ENCODE measurements around the gene RERE.

DNA sequence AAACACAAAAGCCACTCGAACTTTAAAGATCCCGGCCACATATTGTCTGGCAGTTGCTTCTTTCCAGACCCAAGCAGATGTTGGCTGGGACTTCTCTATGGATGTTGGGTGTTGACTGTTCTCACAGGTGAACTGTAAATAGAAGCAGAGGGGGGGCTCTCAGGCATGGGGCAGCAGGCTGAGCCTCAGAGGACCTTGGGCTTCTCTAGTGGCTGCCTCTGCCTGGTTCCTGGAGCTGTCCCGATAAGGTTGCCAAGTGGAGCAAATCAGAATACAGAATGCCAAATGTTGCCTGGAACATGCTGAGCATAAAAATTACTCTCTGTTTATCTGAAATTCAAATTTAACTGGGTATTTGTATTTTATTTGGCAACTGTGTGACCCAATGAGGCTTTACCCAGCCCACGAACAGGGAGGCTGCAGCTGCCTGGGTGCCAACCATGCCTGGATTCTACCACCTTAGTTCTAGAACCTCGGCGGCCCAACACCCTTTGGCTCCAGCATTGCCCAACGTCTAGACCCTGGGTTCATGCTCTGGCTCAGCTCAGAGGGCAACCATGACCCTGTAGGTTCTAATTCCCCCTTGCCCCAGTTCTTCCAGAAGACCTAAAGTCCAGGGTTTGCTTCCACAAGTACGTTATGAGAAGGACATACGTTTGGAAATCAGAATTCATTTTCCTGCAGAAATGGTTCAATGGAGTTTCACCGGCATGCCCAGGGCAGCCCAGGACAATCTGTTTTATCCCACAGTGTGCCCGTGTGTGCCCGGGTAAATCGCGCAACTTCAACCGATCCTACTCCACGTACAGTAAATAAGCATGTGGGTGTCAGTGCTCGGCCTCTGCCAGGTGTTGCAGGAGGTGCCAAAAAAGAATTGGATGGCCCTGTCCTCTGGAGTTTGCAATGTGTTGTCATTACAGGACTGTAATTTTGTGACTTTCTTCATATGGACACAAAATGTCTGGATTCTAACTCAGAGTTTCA is 504.9 kb downstream of the RERE start:
- TF ChIP-seq, protein P1, sequence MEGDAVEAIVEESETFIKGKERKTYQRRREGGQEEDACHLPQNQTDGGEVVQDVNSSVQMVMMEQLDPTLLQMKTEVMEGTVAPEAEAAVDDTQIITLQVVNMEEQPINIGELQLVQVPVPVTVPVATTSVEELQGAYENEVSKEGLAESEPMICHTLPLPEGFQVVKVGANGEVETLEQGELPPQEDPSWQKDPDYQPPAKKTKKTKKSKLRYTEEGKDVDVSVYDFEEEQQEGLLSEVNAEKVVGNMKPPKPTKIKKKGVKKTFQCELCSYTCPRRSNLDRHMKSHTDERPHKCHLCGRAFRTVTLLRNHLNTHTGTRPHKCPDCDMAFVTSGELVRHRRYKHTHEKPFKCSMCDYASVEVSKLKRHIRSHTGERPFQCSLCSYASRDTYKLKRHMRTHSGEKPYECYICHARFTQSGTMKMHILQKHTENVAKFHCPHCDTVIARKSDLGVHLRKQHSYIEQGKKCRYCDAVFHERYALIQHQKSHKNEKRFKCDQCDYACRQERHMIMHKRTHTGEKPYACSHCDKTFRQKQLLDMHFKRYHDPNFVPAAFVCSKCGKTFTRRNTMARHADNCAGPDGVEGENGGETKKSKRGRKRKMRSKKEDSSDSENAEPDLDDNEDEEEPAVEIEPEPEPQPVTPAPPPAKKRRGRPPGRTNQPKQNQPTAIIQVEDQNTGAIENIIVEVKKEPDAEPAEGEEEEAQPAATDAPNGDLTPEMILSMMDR (IDR thresholded peaks at IDR 0.05): no peak
- no peak for TF ChIP-seq POLR2A (IDR thresholded peaks at IDR 0.05)
